Transverse colon (tissue), 4 donors: ENCODE data around the gene RNFT2.

Experiments
- EP300 ChIP-seq: sonication (generic); formaldehyde crosslinking; IDR thresholded peaks from one replicate; pipeline ENCODE4 v1.6.1; 2017; ENCODE audit warnings: antibody characterized with exemption, low read depth
- POLR2A ChIP-seq: fragments of 450-650 bp; IDR thresholded peaks from one replicate; pipeline ENCODE4 v1.6.1; 2016; ENCODE audit warnings: antibody characterized with exemption, mild to moderate bottlenecking, moderate library complexity
- POLR2AphosphoS5 ChIP-seq, 3 donors: sonication (generic); formaldehyde crosslinking; IDR thresholded peaks; one replicate each; pipeline ENCODE4 v1.6.1; 2016; ENCODE audit warnings: antibody characterized with exemption in 3 of 3
- TF ChIP-seq, protein P1 (sequence below), 5 experiments: fragments of 200-600 bp in 3 of 5; fragments of 450-650 bp in 2 of 5; sonication (generic) in 3 of 5; IDR thresholded peaks; 1 replicate in 2 of 5; 2 replicates in 3 of 5; pipeline ENCODE4 v1.5.1; 2016 to 2017; ENCODE audit warnings: antibody characterized with exemption in 5 of 5, inconsistent platforms in 3 of 5, mild to moderate bottlenecking in 2 of 5, moderate library complexity in 1 of 5

DNA sequence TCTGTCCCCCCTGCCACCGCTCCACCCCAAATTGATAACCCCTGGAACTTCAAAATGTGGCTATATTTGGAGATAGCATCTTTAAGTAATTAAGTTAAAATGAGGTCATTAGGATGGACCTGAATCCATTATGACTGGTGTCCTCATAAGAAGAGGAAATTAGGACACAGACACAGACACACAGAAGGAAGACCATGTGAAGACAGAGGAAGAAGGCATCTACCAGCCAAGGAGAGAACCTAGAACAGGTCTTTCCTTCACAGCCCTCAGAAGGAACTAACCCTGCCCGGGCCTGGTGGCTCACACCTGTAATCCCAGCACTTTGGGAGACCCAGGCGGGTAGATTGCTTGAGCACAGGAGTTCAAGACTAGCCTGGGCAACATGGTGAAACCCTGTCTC lies 146.8 kb downstream of the RNFT2 start:
- no peak for TF ChIP-seq POLR2AphosphoS5 (IDR thresholded peaks at IDR 0.05)
- TF ChIP-seq, protein P1, sequence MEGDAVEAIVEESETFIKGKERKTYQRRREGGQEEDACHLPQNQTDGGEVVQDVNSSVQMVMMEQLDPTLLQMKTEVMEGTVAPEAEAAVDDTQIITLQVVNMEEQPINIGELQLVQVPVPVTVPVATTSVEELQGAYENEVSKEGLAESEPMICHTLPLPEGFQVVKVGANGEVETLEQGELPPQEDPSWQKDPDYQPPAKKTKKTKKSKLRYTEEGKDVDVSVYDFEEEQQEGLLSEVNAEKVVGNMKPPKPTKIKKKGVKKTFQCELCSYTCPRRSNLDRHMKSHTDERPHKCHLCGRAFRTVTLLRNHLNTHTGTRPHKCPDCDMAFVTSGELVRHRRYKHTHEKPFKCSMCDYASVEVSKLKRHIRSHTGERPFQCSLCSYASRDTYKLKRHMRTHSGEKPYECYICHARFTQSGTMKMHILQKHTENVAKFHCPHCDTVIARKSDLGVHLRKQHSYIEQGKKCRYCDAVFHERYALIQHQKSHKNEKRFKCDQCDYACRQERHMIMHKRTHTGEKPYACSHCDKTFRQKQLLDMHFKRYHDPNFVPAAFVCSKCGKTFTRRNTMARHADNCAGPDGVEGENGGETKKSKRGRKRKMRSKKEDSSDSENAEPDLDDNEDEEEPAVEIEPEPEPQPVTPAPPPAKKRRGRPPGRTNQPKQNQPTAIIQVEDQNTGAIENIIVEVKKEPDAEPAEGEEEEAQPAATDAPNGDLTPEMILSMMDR (IDR thresholded peaks at IDR 0.05): no peak
- no peak for TF ChIP-seq EP300
- TF ChIP-seq POLR2A: no peak
